HG03432 (cell line): ENCODE results near the gene PRKX.
"Not testable (repeated sequence)": the region's sequence is repeated elsewhere in the genome, so short reads cannot be mapped to it uniquely, and the experiment has no call there.

Experiments used
- ATAC-seq: cut with Tn5 transposase; IDR thresholded peaks from one replicate; pipeline ENCODE4 v1.9.1; 2021; ENCODE audit warnings: mild to moderate bottlenecking, moderate library complexity; ENCODE audit not compliant: unreplicated experiment

PRKX gene

DNA sequence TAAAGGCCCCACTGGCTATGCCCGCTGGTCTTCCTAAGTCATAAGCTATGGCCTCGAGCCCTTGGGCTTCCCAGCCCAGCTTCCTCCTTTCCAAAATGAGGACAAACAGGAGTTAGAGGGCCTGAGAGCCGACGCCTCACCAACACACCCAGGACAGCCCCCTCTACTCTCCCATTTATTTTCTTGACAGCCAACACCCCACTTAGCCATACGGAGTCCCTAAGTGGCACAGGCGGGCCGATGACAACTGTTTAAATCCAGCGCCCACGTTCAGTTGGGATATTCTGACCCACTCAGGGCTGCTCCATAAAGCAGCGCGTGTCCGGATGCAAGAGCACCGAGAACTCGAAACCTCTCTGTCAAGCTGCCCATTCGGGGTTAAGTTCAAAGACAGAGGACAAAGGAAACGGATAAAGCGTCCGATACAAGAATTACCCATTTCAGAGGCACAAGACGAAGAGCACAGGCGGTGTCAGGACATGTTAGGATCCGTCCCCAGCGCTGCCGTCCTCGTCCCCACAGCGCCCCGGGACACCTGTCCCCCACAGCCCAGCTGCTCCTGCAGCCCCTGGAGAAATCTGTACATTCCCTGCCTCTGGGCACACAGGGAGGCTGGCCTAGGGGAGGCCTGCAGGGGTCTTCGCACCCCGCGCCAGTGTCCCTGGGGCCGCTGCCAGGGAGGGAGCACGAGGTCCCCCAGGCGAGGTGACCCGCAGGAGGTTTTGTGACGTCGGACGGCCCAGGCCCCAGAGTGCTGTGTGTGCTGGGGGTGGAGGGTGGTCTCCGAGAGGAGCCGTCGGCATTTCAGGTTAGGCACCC lies 1.2 kb downstream of the PRKX start:
- ATAC-seq, result peak; percentile 8

GRCh38 chrX:3711331-3711917 lies 2.0 kb downstream of the PRKX start:
- peak; percentile 26 for ATAC-seq

DNA sequence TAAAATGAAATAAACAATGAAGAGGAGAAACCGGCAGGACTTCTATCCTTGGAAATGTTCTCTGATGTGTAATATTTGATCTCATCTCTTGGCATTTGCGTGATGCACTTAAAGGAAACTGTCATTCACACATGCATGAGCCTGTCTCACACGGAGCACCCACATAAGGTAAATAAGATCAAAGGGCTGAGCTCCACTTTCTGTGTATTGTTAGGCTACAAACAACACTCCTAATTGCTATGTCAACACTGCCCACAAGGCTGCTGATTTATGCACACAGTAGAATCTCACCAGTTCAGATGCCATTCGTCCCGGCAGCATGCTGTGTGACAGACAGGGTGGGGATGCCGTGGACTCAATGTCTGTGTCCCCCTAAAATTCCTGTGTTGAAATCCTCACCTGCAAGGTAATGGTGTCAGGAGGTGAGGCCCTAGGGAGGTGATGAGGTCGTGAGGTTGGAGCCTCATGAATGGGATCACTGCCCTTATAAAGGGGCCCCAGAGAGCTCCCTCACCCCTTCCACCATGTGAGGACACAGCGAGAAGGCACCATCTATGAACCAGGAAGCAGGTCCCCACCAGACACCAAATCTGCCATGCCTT lies 5.7 kb downstream of the PRKX start:
- ATAC-seq, result not testable (repeated sequence)

GRCh38 chrX:3706481-3706880 lies 7.0 kb downstream of the PRKX start:
- ATAC-seq, result no peak

GRCh38 chrX:3703251-3703650 lies 10.2 kb downstream of the PRKX start:
- ATAC-seq, result not testable (repeated sequence)

GRCh38 chrX:3702095-3702494 lies 11.4 kb downstream of the PRKX start:
- ATAC-seq, result not testable (repeated sequence)

DNA sequence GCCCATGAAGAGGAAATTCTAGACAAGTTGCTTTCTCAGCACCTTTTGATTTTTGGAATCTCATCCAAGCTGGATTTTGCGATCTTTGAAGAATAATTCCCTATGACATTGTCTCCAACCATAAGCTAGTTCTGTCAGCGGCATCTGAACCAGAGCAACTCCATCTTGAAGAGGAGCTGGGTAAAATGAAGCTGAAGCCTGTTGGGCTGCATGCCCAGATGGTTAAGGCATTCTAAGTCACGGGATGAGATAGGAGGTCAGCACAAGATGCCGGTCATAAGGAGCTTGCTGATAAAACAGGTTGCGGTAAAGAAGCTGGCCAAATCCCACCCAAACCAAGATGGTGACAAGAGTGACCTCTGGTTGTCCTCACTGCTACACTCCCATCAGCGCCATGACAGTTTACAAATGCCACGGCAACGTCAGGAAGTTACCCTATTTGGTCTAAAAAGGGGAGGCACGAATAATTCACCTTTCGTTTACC lies 12.0 kb downstream of the PRKX start:
- not testable (repeated sequence) for ATAC-seq

GRCh38 chrX:3699821-3700381 lies 13.5 kb downstream of the PRKX start:
- peak; percentile 70 for ATAC-seq

- ATAC-seq, result no peak
These were observed 15.7 kb downstream of the PRKX start for GRCh38 chrX:3697701-3698279.

DNA sequence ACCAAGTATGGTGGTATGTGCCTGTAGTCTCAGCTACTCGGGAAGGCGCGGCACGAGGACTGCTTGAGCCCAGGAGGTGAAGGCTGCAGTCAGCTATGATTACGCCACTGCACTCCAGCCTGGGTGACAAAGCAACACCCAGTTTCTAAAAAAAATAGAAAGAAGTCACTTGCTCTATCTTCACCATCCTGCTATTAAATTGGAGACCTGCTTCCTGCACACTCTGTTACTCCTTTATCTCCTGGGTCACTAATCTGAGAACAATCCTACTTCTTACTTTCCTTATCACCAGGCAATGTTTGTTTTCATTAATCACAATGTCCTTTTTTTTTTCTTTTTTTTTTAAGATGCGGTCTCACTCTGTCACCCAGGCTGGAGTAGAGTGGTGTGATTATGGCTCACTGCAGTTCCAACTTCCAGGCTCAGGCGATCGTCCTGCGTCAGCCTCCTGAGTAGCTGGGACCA lies 16.2 kb downstream of the PRKX start:
- no peak for ATAC-seq

DNA sequence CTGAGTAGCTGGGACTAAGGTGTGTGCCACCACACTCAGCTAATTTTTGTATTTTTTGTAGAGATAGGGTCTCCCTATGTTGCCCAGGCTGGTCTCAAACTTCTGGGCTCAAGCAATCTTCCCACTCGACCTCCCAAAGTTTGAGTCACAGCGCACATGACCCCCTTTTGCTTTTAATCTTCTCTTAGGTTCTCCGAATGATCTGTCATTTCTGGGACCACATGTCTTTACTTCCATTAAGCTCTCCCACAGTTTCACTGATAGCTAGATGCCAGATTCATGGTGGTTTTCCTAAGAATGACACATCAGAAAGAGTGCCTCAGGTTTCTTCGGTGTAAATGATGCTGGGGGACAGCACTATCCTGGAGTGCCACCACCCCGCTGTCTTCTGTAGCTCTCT lies 17.9 kb downstream of the PRKX start:
- ATAC-seq, result no peak

DNA sequence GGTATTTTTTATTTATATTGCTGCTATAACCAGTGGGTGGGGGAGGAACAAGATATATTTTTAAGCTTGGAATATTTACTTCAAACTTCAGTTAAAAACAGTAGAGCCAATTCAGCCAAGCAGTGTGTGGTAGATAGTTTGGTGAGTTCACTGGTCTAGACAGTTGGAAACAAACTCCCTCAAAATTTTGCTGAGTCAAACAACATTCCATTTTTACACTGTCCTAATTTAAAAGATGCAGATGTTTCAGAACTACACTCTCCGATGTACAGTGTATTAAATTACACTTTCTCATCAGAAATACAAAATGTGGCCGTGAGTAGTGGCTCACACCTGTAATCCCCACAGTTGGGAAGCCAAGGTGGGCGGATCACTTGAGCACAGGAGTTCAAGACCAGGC lies 23.3 kb downstream of the PRKX start:
- no peak for ATAC-seq

DNA sequence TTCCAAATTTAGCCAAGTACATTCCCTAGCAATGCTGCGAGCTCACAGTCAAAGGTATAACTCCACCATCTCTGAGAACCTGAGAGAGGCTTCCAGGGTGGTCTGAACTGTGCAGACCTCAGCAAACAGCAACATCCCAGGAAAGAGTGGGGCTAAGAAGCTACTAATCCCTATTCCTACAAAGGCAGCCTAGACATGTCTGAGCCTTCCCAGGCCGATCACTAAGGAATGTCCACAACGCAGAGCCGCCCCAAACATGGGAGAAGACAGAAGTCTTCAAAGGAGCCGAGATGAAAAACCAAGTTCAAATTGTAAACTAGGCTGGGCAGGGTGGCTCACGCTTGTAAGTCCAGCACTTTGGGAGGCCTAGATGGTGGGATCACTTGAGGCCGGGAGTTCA lies 30.2 kb downstream of the PRKX start:
- not testable (repeated sequence) for ATAC-seq

DNA sequence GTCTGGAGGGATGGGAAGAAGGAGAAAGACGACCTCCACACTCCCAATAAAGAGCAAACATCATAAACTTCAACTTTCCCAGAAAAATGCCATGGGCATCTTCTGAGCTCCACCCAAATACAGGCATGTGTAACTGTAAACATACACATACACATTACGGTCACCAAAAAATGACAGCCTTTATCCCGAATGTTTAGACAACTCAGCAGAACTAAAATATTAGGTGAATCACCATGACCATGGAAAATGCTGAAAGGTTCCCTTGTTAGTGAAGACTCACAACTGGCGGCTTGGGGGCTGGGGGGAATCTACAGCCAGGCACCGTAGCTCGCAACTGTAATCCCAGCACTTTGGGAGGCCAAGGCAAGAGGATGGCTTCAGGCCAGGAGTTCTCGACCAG lies 33.0 kb downstream of the PRKX start:
- ATAC-seq, result no peak

- ATAC-seq, result no peak
These were observed 33.8 kb downstream of the PRKX start for GRCh38 chrX:3679669-3680068.

DNA sequence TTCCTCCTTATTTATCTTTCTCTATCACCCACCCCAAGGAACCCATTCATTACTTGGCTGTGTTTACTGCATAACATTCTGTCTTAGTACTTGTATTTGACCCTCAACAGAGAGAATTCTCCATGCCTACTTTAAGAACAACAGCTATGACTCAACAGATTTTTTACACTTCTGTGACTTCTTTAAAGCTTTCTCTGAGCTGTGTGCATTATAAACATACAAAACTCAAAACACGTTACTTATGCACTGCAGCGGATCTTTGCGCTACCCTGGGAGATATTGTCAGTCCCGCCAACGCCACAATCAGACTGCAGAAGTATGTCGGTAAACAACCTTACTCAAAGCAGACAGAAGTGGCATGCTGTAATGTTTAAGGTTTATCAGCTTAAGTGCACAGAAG lies 35.1 kb downstream of the PRKX start:
- no peak for ATAC-seq

DNA sequence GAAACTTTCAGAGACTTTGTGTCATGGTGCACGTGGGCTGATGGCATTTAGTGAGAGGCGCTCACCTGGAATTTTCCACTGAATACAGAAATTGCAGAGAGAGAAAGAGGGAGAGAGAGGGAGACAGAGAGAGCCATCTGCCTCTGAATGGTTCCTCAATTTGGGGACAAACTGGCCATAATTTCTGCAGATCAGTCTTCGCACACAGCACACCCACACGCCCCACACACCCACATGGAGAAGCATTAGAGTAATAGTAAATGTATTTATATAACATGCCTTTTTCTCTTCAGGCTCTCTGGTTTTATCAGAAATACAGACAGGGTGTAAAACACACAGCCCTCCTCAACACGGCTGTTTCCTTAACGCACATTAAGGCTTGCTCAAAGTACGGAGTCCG lies 38.6 kb downstream of the PRKX start:
- no peak for ATAC-seq

DNA sequence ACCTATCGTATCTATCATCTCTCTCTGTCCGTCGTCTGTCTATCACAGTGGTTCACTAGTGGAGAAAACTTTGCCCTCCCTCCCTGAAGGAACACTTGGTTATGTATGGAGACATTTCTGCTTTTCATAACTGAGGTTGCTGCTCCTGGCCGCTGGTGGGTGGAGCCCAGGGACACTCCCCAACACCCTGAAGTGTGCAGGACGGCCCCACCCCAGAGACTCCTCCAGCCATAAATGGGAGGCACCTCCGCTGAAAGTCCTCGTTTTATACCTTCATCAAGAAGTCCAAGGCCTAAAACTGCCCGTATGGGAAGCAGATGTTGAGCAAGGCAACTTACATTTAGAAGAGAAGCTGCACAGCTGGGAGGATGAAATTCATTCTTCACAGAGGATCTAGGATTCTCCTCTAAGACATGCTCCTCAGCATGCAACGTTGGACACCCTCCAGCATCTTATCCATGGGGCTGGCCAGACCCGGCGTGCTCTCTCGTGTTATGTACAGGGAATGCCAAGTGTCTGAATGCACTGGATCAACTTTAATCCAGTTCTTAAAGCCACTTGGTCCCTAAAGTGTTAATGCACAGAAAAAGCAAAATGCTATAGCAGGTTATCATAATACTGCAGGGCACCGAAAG lies 43.5 kb downstream of the PRKX start:
- ATAC-seq, result no peak

GRCh38 chrX:3666975-3667374 lies 46.5 kb downstream of the PRKX start:
- no peak for ATAC-seq

DNA sequence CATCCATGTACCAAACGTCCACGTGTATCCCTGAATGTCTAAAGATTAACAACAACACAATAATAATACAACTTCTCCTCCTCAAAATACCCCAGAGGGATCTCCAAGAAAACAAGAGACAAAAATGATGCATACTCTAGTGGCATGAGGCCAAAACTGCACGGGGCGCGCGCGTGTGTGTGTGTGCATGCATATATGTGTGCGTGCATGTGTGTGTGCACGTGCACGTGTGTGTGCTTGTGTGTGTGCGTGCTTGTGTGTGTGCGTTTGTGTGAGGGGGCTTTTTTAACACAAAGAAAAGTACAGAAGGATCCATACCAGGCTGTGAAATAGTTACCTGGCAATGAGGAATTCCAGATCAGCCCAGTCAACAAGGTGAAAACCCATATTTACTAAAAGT lies 48.5 kb downstream of the PRKX start:
- no peak for ATAC-seq
